Stimulated activated CD8-positive, alpha-beta memory T cell treated with anti-CD3 and anti-CD28 coated beads, Interleukin-12 subunit alpha, Interleukin-12 subunit beta, amount 100 ng/mL, for 1 hour (primary cell): ENCODE measurements around the gene SLC25A14.
"Not testable (repeated sequence)": the region's sequence is repeated elsewhere in the genome, so short reads cannot be mapped to it uniquely, and the experiment has no call there.

ENCODE experiments used
- DNase-seq: peaks from one replicate; pipeline ENCODE4 v3.0.0-alpha.2; 2020; ENCODE audit warnings: low read depth

Gene SLC25A14, protein sequence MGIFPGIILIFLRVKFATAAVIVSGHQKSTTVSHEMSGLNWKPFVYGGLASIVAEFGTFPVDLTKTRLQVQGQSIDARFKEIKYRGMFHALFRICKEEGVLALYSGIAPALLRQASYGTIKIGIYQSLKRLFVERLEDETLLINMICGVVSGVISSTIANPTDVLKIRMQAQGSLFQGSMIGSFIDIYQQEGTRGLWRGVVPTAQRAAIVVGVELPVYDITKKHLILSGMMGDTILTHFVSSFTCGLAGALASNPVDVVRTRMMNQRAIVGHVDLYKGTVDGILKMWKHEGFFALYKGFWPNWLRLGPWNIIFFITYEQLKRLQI

DNA sequence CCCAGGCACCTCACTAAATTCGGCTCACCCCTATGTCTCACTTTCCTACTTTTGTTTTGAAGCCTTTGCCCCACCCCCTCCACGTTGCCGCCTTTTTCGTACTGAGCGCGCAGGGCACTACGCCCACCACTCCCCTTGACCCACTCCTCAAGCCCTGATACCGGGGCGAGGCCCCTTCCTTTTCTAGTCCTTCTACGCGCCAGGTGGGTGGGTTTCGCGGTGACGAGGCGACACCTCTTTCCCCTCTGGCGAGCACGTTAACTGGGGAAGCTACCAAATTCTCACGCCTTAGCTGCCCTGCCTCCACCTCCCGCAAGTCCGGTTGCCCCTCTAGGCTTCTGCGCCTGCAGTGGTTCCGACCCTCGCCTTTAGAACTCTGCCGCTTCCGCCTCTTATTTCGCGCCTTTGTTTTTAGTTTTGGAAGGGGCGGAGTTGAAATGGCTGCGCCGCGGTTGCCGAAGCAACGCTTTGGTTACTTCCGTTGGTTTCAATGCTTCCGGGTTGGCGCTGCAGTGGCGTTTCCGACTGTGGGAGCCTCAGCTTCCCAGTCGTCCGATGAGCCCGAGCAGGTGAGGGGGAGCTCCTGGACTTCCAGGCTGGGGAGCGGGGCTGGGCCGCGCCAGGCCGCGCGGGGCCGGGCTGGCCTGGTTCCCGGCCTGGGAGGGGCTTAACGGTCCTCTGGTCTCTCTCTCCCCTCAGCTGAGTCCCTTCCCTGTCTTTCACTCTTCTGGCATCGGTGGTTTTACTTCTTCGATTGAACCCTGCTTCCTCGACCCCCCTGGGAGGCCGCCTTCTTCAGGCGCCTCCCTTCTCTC is at the start of gene SLC25A14:
TSS of gene SLC25A14 (plus strand) at position 512 of the 815 bp plus-strand sequence. CDS start 360 bp downstream, outside the sequence.
- peak; percentile 45 for DNase-seq

DNA sequence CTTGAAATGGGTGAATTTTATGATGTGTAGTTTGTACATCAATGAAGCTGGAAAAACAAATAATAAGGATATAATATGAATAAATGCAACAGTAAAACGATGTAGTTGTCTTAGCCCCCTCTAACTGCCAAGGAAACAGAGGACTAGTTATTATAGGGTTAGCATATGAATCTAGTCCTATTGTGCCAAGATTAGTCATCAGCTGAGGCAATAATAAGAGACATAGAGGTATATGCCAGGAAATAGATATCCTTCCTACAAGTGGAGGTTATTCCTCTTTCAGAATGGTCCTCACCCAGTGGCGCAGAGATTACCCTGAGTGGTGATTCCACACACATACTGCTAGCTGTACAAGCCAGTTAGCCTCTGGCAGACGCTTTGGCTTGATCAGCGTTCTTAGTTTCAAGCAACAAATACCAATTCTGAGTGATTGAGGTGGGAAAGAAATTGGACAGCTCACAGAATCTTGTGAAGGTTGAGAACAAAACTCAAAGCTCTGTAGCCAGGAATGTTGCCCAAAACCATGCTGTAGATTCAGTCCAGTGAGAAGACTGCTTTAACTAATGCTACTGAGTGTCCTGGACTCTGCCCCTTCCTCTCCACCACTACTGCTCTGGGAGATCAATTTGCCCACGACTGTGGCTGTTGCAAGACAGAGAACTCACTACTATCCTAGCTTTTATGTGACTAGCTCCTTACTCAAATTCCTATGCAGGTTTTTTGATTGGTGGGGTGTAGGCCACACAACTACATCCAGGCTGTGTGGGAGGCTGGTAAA is 44.0 kb upstream of the SLC25A14 start:
- DNase-seq: no peak

DNA sequence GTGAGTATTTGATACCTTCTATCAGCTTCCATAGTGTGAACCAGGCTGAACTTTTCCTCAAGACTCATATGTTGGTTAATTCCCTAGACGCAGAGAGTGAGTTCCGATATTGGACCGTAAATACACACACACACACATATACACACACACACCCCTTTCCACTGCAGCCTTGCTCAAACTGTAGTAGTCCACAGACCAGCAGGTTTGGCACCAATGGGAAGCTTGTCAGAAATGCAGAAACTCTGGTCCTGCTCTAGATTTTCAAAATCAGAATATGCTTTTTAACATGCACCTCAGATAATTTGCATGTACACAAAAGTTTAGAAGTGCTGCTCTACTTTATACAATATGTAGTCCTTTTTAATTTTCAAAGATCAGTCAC is 43.4 kb upstream of the SLC25A14 start:
- DNase-seq: no peak

DNA sequence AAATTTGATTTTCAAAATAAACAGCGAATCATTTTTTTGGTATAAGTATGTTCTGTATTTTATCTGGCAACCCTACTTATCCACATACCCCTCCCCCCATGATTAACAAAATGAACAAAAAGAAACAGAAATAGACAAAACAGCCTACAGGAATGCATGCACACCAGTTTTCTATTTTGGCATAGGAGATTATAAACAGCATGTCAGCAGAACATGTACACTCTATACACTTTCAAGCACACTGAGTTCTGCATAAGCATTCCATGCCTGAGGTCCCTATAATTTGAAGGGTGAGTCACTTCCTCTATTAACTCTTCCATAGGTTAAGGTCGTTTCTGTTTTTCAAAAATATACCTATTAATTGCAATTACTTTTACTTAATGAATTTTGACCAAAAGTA is 43.0 kb upstream of the SLC25A14 start:
- no peak for DNase-seq

DNA sequence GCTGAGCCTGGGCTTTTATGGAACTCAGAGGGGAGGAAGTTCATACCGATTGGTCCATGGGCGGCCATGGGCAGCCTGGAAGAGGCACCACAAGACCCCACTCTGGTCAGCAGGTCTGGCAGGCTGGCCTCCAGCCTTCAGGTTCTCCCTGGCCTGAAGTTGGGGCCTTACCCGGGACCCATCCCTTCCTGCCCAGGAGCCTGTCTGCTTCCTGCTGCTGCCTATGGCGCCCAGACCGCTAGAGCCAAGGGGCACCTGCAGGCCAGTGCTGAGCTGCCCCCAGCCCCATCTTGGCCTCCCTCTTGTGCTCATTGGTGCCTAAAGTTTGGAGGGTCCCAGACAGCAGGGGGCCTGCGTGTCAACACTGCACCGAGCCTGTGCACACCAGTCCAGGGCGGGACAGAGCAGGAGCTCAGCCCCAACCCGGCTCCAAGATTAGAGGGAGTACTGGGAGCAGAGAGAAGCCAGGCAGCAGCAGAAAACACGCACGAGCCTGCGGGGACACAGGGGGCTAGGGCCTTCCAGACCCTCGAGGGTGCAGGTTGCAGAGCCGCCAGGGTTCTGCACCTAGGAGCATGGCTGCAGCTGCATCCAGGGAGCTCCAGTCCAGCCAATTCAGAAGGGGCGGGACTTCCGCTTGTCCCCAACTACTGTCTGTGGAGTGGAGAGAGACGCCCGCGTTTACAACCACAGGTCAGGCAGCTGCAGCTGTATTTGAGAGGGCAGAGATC is 40.3 kb upstream of the SLC25A14 start:
- DNase-seq: no peak

DNA sequence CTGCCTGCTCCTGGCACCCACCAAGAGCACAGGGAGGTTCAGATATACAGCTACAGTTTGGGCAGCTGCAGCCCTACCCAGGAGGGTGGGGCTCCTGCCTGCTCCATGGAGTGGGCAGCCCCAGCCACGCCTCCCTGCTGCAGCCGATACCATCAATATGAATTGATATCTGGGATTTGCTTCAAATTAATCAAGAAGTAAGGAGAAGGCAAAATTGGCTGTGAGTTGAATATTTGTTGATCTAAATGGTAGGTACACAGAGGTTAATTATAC is 39.8 kb upstream of the SLC25A14 start:
- DNase-seq: no peak

DNA sequence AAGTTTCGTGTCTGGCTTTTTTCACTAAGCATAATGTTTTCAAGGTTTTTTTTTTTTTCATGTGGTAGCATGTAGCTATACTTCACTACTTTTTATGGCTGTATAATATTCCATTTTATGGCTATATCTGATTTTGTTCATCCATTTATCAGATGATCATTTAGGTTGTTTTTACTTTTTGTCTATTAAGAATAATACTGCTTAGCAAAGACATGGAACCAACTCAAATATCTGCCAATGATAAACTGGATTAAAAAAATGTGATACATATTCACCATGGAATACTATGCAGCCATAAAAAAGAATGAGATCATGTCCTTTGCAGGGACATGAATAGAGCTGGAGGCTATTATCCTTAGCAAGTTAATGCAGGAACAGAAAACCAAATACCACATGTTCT is 38.3 kb upstream of the SLC25A14 start:
- DNase-seq: no peak

DNA sequence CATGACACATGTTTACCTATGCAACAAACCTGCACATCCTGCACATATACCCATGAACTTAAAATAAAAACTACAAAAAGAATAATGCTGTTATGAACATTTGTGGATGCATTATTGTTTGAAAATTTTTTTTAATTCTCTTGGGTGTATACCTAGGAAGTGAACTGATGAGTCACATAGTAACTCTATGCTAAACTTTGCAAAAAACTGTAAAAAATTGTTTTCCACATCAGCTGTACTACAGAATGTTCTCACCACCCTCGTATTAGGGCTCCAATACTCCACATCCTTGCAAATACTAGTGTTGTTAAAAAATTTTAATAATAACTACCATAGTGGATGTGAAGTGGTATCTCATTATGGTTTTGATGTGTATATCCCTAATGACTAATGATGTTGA is 37.7 kb upstream of the SLC25A14 start:
- DNase-seq: no peak

DNA sequence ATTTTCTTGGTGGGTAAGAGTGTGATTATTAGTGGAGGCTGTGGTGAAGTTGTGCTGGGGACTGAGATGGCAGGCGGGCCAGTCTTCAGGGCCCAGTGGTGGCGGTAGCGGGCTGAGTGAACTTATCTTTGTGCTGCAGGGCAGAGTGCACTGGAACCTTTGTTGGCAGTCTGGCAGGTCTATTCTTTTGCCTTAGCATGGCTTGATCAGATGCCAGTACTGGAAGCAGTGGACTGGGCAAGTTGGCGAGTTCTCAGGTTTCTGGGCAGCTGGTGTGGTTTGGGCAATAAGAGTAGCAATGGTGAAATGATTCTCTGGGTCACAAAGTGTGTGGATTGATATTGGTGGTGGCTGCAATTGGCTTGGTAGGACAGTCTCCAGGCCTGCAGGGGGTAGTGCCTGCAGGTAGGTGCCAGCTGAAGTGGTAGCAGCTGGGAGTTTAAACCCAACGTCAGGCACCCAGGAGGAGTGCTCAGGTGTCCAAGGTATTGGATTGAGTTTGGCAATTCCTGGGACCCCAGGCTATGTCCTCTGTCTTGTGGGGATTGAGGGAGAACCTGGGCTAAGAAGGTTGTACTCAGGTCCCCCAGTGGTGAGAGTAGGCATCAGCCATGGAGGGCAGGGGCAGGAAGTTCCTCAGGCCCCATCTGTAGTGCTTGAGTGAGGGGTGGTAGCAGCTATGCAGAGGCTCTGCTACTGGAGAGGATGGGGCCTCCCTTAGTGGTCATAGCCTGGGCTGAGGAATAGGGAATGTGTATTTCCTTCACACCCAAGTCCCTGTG is 34.9 kb upstream of the SLC25A14 start:
- no peak for DNase-seq

DNA sequence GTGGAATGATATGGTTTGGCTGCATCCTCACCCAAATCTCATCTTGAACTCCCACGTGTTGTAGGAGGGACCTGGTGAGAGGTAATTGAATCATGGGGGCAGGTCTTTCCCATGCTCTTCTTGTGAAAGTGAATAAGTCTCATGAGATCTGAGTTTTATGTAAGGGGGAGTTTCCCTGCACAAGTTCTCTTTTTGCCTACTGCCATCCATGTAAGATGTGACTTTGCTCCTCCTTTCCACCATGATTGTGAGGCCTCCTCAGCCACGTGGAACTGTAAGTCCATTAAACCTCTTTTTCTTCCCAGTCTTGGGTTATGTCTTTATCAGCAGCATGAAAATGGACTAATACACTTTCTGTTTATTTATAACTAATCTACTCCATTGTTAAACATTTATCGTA is 19.8 kb upstream of the SLC25A14 start:
- DNase-seq: not testable (repeated sequence)

DNA sequence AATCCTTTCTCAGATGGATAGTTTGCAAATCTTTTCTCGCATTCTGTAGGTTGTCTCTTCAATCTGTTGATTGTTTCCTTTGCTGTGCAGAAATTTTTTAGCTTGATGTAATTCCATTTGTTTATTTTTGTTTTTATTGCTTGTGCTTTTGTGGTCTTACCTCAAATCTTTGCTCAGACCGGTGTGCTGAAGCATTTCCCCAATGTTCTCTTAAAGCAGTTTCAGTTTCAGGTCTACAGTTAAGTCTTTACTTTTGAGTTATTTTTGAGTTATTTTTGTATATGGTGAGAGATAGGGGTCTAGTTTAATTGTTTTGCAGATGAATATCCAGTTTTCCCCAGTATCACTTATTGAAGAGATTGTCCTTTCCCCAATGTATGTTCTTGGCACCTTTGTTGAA is 18.2 kb upstream of the SLC25A14 start:
- DNase-seq: no peak

DNA sequence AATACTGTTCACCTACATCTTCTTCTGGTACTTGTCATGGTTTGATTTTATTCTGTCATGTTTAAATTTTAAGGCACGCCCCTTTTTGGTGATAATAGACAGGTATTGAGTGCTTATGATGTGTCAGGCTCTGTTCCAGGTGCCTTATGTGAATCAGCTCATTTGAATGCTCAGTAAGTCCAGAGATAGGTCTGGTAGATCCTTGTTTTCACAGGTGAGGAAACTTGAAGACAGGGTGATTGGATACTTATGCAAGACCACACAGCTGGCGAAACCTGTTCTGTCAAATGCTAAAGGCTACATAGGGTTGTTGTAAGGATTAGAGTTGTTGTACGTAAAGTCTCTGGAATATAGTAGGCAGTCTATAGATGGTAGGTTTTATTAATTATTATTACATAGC is 9.6 kb upstream of the SLC25A14 start:
- DNase-seq: no peak

DNA sequence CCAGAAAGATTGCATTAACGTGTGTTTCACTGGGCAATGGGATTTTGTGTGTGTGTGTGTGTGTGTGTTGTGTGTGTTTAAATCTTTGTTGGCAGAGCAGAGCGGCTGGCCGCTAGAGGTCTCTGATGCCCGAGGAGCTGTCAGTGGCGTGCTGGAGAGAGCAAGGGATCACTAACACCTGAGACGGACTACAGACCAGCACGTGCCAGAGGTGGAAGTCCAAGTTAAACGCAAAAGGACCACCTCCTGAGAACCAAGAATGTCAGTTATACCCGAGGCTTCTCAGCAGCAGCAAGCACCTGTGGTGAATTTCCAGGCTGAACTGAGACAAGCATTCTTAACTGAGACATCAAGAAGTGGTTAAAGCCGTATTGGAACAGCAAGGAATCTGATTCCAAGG is 9.0 kb upstream of the SLC25A14 start:
- peak; percentile 2 for DNase-seq

DNA sequence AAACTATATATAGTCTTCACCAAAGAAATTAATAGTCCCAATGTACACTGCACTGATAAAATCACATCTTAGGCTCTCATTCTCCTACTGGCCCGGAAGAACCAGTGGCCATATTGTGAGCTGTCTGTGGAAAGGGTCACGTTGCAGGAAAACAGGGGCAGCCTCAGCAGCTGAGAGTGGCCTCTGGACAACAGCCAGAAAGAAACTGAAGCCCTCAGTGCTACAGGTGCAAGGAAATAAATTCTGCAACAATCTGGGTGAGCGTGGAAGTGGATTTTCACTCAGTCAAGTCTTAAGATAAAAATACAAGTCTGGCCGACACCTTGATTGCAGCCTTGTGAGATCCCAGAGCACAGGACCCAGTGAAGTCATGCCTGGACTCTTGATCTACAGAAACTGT is 3.2 kb upstream of the SLC25A14 start:
- no peak for DNase-seq

DNA sequence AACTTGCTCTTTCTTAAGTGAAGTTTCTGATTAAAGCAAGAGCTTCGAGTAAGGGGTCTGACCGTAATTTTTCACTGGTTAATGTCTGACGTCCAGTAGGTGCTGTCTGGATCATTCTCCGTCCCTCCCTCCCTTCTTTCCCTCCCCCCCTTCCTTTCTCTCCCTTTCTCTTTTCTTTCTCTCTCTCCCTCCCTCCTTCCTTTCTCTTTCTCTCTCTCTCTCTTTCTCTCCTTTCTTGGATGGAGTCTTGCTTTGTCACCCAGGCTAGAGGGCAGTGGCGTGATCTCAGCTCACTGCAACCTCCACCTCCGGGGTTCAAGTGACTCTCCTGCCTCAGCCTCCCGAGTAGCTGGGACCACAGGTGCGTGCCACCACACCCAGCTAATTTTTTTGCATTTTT is 850 bp upstream of the SLC25A14 start:
- not testable (repeated sequence) for DNase-seq

DNA sequence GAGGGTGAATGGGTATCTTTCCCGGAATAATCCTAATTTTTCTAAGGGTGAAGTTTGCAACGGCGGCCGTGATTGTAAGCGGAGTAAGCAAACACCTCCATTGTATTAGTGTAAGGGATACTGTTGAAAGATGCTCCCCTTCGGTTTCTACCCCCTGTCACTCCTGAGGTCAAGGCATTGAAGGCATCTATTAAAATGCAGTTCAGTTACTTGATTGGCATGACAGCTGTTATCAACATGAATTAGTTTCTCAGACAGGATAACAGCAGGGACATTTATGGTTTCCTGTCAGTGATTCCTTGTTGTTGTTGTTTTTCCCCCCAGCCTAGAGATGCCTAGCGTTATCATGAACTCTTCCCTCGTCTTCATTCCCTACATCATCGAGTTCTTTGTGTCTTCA is 552 bp downstream of the SLC25A14 start:
- no peak for DNase-seq

DNA sequence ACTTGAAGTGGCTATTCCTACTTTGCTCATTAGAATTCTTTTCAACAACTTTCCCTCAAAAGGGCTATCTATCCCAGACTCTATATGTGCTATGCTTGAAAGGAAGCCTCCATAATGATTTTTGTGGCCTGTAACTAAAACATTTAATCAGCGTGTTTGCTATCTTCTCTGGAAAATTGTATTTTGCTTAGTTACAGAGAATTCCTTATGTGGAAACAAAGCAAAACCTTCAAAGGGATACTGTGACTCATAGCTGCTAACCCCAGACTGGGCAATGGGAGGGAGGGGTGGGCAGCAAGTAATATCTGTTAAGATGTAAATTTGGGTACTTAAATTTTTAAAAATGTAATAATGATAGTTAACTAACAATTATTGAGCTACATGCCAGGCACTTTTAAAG is 3.7 kb downstream of the SLC25A14 start:
- no peak for DNase-seq

DNA sequence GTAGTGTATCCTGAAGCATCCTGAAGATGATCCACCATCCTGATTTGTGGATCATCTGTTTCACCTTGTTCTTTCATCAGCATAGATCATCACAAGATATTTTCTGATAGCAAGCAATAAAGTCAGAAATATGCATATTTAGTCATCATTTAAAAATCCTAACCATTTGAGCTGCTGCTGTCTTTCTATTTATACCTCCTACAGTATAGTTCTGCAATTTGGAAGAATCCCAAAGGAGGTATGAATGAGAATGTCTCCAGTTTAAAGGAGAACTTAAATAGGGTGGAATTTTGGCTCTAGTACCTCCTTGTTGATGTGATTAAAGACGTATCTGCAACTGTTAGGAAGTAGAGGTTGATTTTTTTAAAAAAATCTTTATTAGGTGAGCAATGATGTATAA is 7.6 kb downstream of the SLC25A14 start:
- no peak for DNase-seq

DNA sequence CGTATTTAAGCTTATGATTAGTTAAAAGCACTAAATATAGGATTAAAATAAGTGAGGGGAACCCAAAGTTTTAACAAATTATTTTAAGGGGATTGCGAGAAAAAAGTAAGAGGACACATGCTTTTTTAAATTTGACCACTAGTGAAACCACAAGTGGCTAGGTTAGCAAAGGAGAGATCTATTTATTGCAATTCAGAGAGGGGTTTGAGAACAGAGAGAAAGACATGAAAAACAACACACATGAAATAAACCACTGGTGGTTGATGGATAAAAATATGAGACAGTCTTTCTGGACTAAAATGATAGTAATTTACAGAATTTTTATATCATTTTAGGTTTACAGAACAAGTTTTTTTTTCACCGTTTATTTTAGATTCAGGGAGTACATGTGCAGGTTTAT is 11.8 kb downstream of the SLC25A14 start:
- DNase-seq: no peak

DNA sequence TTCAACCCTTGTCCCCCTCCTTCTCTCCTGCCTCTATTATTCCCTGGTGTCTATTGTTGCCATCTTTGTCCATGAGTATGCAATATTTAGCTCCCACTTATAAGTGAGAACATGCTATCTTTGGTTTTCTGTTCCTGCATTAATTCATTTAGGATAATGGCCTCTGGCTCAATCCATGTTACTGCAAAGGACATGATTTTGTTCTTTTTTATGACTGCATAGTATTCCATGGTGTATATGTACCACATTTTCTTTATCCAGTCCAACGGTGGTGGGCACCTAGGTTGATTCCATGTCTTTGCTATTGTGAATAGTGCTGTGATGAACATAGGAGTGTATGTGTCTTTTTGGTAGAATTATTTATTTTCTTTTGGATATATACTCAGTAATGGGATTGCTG is 12.3 kb downstream of the SLC25A14 start:
- not testable (repeated sequence) for DNase-seq

DNA sequence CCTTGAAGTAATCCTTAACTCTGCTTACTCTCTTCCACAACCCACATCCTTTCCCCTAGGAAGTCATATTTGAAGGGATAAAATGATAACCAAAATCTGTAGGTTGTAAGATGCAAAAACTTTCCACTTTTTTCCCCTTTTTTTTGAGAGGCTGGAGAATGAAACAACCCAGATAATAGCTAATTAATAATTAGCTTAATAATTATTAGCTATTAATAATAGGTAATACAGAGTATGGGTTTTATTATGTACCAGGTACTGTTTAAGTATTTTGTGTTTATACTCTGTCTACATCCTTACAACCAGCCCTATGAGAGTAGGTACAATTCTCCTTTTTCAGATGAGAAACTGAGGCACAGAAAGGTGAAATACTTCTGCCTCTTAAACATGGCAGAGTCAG is 36.4 kb downstream of the SLC25A14 start:
- DNase-seq: no peak
